Measurements from ENCODE around the gene TRIM25.

GRCh38 chr17:56896968-56897359, 16.9 kb downstream of the TRIM25 start:
- no peak for TF ChIP-seq CTCF (IDR thresholded peaks at IDR 0.05; ENCODE audit: poor library complexity)
- TF ChIP-seq EZH2phosphoT487 (IDR thresholded peaks at IDR 0.05; ENCODE audit: low read depth, severe bottlenecking, unreplicated experiment) = no peak
- TF ChIP-seq EZH2 (IDR thresholded peaks at IDR 0.05; ENCODE audit: borderline replicate concordance) = no peak
